A673 (cell line): ENCODE measurements around the gene PHF14.

Experiments
- CTCF ChIP-seq: fragments of 300-800, 200-600 bp; sonication (generic); conservative IDR thresholded peaks from 2 replicates; pipeline ENCODE4 v1.5.1; 2017; ENCODE audit warnings: low read depth, mild to moderate bottlenecking, antibody characterized with exemption, low read length, moderate library complexity, mixed read lengths
- EZH2 ChIP-seq: fragments of 200-600 bp; sonication (generic); IDR thresholded peaks from 2 replicates; pipeline ENCODE4 v1.6.1; 2017; ENCODE audit warnings: borderline replicate concordance, low read depth, mild to moderate bottlenecking, mixed read lengths, antibody characterized with exemption, low read length; ENCODE audit not compliant: poor library complexity, severe bottlenecking

DNA sequence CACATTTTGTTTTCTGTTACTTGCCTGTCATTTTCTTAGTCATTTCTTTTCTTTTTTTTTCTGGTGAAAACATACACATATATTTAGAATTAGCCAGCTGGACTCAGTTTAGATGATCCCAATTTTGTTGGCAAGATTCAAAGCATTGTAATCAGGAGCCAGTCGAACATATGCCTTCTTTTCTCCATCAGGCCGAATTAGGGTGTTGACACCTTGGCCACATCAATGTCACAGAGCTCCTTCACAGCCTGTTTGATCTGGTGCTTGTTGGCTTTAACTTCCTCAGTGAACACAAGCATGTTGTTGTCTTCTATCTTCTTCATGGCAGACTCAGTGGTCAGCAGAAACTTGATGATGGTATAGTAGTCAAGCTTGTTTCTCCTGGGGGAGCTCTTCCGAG lies 32.6 kb downstream of the PHF14 start:
- TF ChIP-seq CTCF (no peak), EZH2 (no peak)
